GM20000 (cell line): Measurements from ENCODE around the gene RBMS3.
A peak's percentile ranks its signal among the peaks of the same experiment; 100 is the strongest.
"Not testable (repeated sequence)": the region's sequence is repeated elsewhere in the genome, so short reads cannot be mapped to it uniquely, and the experiment has no call there.

ENCODE experiments used
- DNase-seq: peaks from one replicate; pipeline ENCODE4 v3.0.0; 2012; ENCODE audit warnings: low spot score
- TF ChIP-seq, protein P1 (sequence below): IDR thresholded peaks from 2 replicates; pipeline ENCODE4 v1.5.1; 2012; ENCODE audit warnings: mild to moderate bottlenecking, control low read depth; ENCODE audit errors: extremely low read depth, missing control alignments

RBMS3 gene

DNA sequence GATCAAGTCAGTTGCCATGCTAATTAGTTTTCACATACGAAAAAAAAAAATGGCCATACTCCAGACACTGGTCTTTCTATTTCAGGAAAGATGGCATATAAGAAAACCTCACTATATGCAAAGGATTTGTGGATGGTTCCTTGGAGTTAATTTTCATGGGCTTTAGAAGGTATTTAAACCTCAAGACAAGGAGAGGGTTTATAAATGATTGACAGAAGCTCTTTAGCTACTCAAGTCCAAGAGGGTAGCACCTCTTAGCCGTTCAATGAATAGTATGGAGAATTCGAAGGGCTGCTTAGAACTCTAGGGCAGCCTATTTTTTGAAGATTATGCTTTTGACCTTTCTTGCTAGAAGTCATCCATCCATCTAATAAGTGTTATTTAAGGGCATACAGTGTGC, 41.7 kb downstream of the RBMS3 start:
- TF ChIP-seq, protein P1, sequence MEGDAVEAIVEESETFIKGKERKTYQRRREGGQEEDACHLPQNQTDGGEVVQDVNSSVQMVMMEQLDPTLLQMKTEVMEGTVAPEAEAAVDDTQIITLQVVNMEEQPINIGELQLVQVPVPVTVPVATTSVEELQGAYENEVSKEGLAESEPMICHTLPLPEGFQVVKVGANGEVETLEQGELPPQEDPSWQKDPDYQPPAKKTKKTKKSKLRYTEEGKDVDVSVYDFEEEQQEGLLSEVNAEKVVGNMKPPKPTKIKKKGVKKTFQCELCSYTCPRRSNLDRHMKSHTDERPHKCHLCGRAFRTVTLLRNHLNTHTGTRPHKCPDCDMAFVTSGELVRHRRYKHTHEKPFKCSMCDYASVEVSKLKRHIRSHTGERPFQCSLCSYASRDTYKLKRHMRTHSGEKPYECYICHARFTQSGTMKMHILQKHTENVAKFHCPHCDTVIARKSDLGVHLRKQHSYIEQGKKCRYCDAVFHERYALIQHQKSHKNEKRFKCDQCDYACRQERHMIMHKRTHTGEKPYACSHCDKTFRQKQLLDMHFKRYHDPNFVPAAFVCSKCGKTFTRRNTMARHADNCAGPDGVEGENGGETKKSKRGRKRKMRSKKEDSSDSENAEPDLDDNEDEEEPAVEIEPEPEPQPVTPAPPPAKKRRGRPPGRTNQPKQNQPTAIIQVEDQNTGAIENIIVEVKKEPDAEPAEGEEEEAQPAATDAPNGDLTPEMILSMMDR: no peak
- DNase-seq: no peak

- DNase-seq: peak; percentile 32
- TF ChIP-seq, protein P1: no peak
Observed at GRCh38 chr3:29324180-29324651, 43.3 kb downstream of the RBMS3 start.

GRCh38 chr3:29326540-29326939, 45.7 kb downstream of the RBMS3 start:
- DNase-seq: not testable (repeated sequence)

- no peak for DNase-seq
- TF ChIP-seq, protein P1: no peak
Observed at GRCh38 chr3:29329986-29330890, 49.4 kb downstream of the RBMS3 start.

DNA sequence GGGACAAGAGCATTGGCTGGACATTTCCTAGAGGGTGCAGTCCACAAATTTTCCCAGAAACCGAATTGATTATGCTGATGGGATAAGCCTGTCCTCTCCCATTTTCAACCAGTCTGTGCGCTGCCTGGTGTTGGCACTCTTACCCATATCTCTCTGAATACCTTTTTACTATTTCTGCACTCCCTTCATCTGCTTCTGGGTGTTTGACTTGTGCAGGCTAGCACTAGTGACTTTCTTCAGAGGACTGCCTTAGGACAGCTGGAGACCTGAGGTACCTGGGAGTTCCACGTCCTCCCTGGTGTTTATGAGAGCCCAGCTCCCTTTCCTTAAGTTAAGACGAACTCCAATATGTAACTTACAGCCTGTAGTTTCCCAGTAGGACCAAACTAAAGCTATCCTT, 50.2 kb downstream of the RBMS3 start:
- TF ChIP-seq, protein P1: no peak
- no peak for DNase-seq

DNA sequence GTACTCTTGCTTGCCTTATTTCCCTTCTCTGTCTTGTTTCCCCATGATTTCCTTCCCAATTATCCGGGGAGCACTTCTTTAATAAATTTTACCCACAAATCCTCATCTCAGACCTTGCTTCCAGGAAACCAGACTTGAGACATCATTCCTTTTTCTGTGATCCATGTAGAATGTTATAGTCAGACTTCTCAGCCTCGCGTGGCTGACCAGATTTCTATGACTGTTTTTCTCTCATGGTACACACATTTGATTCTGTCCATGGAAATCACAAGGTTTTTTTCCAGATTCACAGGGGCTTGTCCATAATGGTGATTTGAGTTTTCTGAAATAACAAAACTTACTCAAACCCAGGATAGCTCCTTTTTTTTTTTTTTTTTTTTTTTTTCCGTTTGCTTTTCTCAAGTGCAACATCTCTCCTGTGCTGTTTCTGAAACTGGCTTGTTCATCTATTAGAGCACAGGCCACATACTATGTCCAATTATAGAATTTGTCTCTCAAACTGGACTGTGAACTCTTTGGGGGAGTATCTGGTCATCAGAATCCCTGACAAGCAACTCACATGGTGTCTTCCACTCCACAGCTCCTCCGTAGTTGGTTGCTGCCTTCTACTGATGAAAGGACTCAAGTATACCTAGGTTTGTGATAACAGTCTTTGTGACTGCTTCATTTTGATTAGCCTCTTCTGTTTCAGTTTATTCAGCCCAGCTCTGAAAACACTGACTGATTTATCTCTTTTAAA, 50.8 kb downstream of the RBMS3 start:
- TF ChIP-seq, protein P1: no peak
- DNase-seq: no peak

GRCh38 chr3:29332195-29332637, 51.3 kb downstream of the RBMS3 start:
- TF ChIP-seq, protein P1: no peak

More at GRCh38 chr3:29332195-29332637, 51.3 kb downstream of the RBMS3 start:
- no peak for DNase-seq
